Testis (tissue), 3 donors: ENCODE data around the gene FOXL1. TPM values are rescaled to one million over a fixed set of nuclear protein-coding genes. Genes with fewer than 3 reads are reported as not detected.

Source experiments
- DNase-seq: peaks from one replicate; pipeline ENCODE4 v3.0.0-alpha.2; 2019
- H3K27ac ChIP-seq, 2 donors: fragments of 200-600 bp; sonication (generic); one replicate each; pipeline ENCODE4 v1.5.1; 2019
- H3K27me3 ChIP-seq: fragments of 200-600 bp; sonication (generic); one replicate; pipeline ENCODE4 v1.5.1; 2019
- H3K36me3 ChIP-seq: fragments of 200-600 bp; sonication (generic); one replicate; pipeline ENCODE4 v1.5.1; 2017; ENCODE audit warnings: low read depth; ENCODE audit errors: missing control alignments
- H3K4me1 ChIP-seq: fragments of 200-600 bp; sonication (generic); one replicate; pipeline ENCODE4 v1.5.1; 2019
- H3K4me3 ChIP-seq, 2 donors: fragments of 200-600 bp; sonication (generic); one replicate each; pipeline ENCODE4 v1.5.1; 2017 to 2019
- H3K9me3 ChIP-seq: fragments of 200-600 bp; sonication (generic); one replicate; pipeline ENCODE4 v1.5.1; 2017
- POLR2A ChIP-seq: fragments of 450-650 bp; IDR thresholded peaks from one replicate; pipeline ENCODE4 v1.6.1; 2017; ENCODE audit warnings: antibody characterized with exemption, mild to moderate bottlenecking, moderate library complexity
- WGBS, 2 donors: methylation state at CpG; one replicate each; pipeline ENCODE4 v1.1.5; 2018; 5-methylcytosine and 5-hydroxymethylcytosine counted together
- intact Hi-C: fragments of 100-400 bp; cut with DNase I; formaldehyde crosslinking; loops from one replicate; pipeline ENCODE4 v1.15.1; 2023; ENCODE audit warnings: low total_unique reads
- polyA plus RNA-seq: library from polyadenylated mRNA; stranded (reverse); fragments of 350-450 nt; fragmentation: Illumina TruSeq; extraction: RNeasy Lipid Tissue Mini Kit (QIAGEN cat#74804); gene quantifications from one replicate; pipeline ENCODE4 v1.2.3, GENCODE V29; 2014; ENCODE audit warnings: low read depth, low replicate concordance; ENCODE audit not compliant: insufficient read depth
- total RNA-seq, 2 donors: library from RNA; depleted of rRNA; stranded (reverse); fragments of >200 nt; gene quantifications; one replicate each; pipeline ENCODE4 v1.2.3, GENCODE V29; 2016
- TF ChIP-seq, protein P1 (sequence below), 3 experiments: fragments of 450-650 bp in 2 of 3; fragments of 200-600 bp in 1 of 3; sonication (generic) in 1 of 3; IDR thresholded peaks; one replicate each; pipeline ENCODE4 v1.5.1; 2016 to 2019; ENCODE audit warnings: antibody characterized with exemption in 3 of 3, mild to moderate bottlenecking in 2 of 3, moderate library complexity in 1 of 3

Gene FOXL1
- total and polyA plus RNA-seq, 3 donors from 2014 or later = 1.4 to 5.9 (median 4.6) TPM

DNA sequence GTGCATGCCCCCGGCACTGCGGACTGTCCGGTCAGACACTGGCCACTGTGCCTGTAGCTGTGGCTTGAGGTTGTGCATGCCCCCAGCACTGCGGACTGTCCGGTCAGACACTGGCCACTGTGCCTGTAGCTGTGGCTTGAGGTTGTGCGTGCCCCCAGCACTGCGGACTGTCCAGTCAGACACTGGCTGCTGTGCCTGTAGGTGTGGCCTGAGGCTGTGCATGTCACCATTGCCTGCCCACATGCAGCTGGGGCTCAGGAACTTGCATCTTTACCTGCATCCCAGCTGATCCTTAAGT, 28.5 kb upstream of the FOXL1 start:
- H3K4me1 ChIP-seq = peaks cover 7% of the 10 kb centered on the region
- no peak overlapping the region for H3K4me3 ChIP-seq
- H3K9me3 ChIP-seq = no peaks in the 10 kb centered on the region
- no peaks in the 10 kb centered on the region for H3K27me3 ChIP-seq
- no peaks in the 10 kb centered on the region for H3K36me3 ChIP-seq
- no peak for TF ChIP-seq POLR2A
- TF ChIP-seq, protein P1, sequence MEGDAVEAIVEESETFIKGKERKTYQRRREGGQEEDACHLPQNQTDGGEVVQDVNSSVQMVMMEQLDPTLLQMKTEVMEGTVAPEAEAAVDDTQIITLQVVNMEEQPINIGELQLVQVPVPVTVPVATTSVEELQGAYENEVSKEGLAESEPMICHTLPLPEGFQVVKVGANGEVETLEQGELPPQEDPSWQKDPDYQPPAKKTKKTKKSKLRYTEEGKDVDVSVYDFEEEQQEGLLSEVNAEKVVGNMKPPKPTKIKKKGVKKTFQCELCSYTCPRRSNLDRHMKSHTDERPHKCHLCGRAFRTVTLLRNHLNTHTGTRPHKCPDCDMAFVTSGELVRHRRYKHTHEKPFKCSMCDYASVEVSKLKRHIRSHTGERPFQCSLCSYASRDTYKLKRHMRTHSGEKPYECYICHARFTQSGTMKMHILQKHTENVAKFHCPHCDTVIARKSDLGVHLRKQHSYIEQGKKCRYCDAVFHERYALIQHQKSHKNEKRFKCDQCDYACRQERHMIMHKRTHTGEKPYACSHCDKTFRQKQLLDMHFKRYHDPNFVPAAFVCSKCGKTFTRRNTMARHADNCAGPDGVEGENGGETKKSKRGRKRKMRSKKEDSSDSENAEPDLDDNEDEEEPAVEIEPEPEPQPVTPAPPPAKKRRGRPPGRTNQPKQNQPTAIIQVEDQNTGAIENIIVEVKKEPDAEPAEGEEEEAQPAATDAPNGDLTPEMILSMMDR (IDR thresholded peaks at IDR 0.05) = no peak
- no peak for DNase-seq
- H3K27ac ChIP-seq = no peak overlapping the region
- intact Hi-C loops = no loop called here
- 95 to 100% methylated on average over 1 to 7 of the region's 7 CpGs for WGBS, 2 donors

DNA sequence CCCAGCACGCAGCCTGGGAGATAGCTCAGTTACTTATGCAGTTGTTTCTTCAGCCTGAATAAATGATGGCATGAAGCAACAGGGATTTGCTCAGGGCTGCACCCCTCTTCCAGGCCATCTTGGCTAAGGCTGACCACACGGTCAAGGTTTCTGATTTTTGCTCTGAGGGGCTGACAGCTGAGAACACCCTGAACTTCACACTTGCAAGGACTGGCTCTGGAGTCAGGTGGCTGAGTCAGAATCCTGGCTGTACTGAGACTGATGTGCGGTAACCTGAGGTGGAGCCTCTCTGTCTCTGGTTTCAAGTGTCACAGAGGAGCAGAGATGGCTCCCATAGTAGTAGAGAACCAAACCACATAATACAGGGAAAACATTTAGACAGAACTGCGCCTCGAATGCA, 28.1 kb upstream of the FOXL1 start:
- TF ChIP-seq, protein P1 (IDR thresholded peaks at IDR 0.05) = no peak
- TF ChIP-seq POLR2A = no peak
- intact Hi-C loops = no loop called here
- no peak overlapping the region for H3K27ac ChIP-seq
- H3K9me3 ChIP-seq = no peaks in the 10 kb centered on the region
- no peak for DNase-seq
- H3K36me3 ChIP-seq = no peaks in the 10 kb centered on the region
- H3K4me3 ChIP-seq = no peak overlapping the region
- 96% methylated on average over 4 to 5 of the region's 5 CpGs for WGBS, 2 donors
- H3K27me3 ChIP-seq = no peaks in the 10 kb centered on the region
- H3K4me1 ChIP-seq = peaks cover 7% of the 10 kb centered on the region

- Histone ChIP-seq H3K36me3 (no peaks in the 10 kb centered on the region), H3K4me3 (peak overlapping the region in 1 of 2 donors; percentile 23), H3K27me3 (no peaks in the 10 kb centered on the region), H3K9me3 (no peaks in the 10 kb centered on the region), H3K4me1 (peaks cover 24% of the 10 kb centered on the region), H3K27ac (no peak overlapping the region)
- intact Hi-C loops = no loop called here
- TF ChIP-seq, protein P1 (IDR thresholded peaks at IDR 0.05) = no peak
- no peak for TF ChIP-seq POLR2A
- 79% methylated on average over 22 of the region's 22 CpGs; no CpG with 5 or more reads in 1 of the 2 donors for WGBS, 2 donors
- no peak for DNase-seq
Measured at GRCh38 chr16:86553356-86553755, 25.0 kb upstream of the FOXL1 start.

- no peaks in the 10 kb centered on the region for H3K36me3 ChIP-seq
- TF ChIP-seq, protein P1 (IDR thresholded peaks at IDR 0.05) = no peak
- peak overlapping the region; percentile 84 to 86 for H3K27ac ChIP-seq
- no peak for DNase-seq
- peaks cover 26% of the 10 kb centered on the region for H3K4me1 ChIP-seq
- H3K9me3 ChIP-seq = no peaks in the 10 kb centered on the region
- WGBS, 2 donors = 6 to 9% methylated on average over 6 to 10 of the region's 10 CpGs
- no peaks in the 10 kb centered on the region for H3K27me3 ChIP-seq
- H3K4me3 ChIP-seq = peak overlapping the region; percentile 86 to 89
- intact Hi-C loops = no loop called here
Measured at GRCh38 chr16:86554599-86554916, 23.8 kb upstream of the FOXL1 start.

DNA sequence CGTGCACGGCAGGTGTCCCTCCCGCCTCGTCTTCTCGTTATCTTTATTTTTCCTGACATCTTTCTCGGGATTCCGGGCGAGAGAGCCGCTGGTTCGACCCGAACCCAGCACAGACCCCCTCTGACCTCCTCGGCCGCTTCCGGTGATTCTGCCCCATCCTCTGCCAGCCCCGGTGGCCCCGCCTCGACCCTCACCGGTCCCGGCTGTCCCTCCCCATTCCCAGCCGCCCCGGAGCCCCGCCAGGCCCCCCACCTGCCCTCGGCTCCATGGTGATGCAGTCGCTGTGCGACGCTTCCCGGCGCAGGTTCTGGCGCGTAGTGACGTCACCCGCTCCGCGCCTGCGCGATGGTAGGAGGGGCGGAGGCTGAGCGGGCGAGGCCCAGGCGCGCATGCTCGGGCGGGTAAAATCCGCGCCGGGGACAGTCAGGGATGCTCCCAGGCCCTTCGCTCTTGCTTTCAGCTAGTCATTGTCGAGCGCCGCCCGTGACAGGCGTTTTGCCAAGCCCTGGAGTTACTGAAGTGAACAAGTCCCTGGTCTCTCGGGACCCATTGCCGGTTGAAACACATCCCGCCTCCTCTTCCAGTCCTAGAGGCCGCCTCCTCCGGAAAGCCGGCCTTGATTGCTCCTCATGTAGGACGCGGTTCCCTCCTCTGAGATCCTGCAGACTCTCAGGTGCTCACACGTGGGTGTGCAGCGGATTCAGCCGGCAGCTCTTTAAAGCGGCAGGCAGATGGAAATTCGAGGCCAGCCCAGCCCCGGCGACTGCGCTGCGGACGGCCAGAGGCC, 23.2 kb upstream of the FOXL1 start, which contains the start of gene MTHFSD:
TSS of gene MTHFSD (minus strand) at position 319 of the 787 bp plus-strand sequence. CDS start at position 268, 51 bp downstream.
- Histone ChIP-seq H3K27me3 (no peaks in the 10 kb centered on the region), H3K4me3 (peak within 1 kb of the TSS; percentile 86 to 89), H3K9me3 (no peaks in the 10 kb centered on the region), H3K4me1 (peaks cover 26% of the 10 kb centered on the region), H3K27ac (peak within 1 kb of the TSS; percentile 84 to 86), H3K36me3 (no peaks in the 10 kb centered on the region)
- intact Hi-C loops = no loop called here
- peak; percentile 92 for DNase-seq
- WGBS, 2 donors = 2 to 3% methylated on average over 36 to 70 of the region's 70 CpGs
- TF ChIP-seq POLR2A = peak; percentile 15
- TF ChIP-seq, protein P1 (IDR thresholded peaks at IDR 0.05) = no peak
